Measurements from ENCODE around the gene ANO1. TPM values are rescaled to one million over a fixed set of nuclear protein-coding genes. Genes with fewer than 3 reads are reported as not detected.
A peak's percentile ranks its signal among the peaks of the same experiment; 100 is the strongest.

ANO1 gene
- total RNA-seq, 2 experiments from 2014 or later, result not detected

DNA sequence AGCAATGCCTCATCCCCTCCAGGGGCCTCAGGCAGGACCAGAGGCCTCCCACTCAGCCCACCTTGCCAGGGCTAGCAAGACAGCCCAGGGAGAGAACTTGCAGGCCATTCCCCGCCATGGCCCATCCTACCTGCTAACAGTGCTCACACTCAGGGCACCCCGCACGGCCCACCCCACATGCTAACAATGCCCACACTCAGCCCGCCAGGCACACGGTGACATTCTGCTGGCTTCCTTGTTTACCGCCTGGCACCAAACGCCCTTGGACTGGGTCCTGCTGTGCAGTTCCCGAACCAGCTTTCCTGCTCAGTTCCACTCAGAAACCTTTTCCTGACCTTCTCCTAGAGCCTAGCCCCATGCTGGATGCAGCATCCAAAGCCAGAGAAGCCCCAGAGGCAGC is 91.5 kb downstream of the ANO1 start:
- Mint-ChIP-seq H3K36me3 (ENCODE audit: low read depth) (no peaks in the 10 kb centered on the region), H3K9me3 (no peaks in the 10 kb centered on the region), H3K4me3 (no peak overlapping the region), H3K4me1 (no peaks in the 10 kb centered on the region), H3K27ac (no peak overlapping the region), H3K27me3 (no peaks in the 10 kb centered on the region)
- no peak for DNase-seq
- CTCF ChIA-PET, result interaction anchor here (0.5 kb wide), 1 partner anchor 8 kb away, joined by 3 read pairs; no protein-coding TSS in a partner anchor
- POLR2A ChIA-PET, result interaction anchor here (0.6 kb wide), 1 partner anchor 96 kb away, joined by 3 read pairs; no protein-coding TSS in a partner anchor

DNA sequence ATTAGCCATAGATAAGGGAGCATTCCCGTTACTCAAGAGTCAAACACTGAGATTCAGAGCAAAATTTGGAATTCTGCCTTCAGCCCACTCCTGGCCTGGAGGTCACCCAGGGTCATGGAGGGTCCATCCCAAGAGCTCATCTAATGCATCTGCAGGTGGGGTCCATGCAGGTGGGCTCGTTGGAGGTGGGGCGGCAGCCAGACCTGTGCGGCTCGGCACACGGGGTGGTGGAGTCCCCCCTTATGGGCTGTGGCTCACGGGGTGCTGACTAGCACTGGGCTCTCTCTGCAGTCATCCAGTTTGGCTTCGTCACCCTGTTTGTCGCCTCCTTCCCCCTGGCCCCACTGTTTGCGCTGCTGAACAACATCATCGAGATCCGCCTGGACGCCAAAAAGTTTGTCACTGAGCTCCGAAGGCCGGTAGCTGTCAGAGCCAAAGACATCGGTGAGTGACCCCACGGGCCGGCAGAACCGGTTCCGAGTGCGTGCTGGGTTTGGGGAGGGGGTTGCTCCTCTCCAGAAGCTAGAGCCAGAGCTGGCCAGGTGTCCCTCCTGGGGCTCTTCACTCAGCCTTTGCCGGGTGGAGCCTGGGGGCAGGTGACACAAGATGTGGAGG is 92.6 kb downstream of the ANO1 start:
- H3K27me3 Mint-ChIP-seq, result no peaks in the 10 kb centered on the region
- ChIA-PET CTCF (interaction anchor here (1.0 kb wide), 1 partner anchor 328 kb away, joined by 3 read pairs; no protein-coding TSS in a partner anchor), POLR2A (no interaction called here)
- no peak overlapping the region for H3K27ac Mint-ChIP-seq
- no peaks in the 10 kb centered on the region for H3K9me3 Mint-ChIP-seq
- no peak overlapping the region for H3K4me3 Mint-ChIP-seq
- no peak for DNase-seq
- H3K36me3 Mint-ChIP-seq (ENCODE audit: low read depth), result no peaks in the 10 kb centered on the region
- no peaks in the 10 kb centered on the region for H3K4me1 Mint-ChIP-seq

DNA sequence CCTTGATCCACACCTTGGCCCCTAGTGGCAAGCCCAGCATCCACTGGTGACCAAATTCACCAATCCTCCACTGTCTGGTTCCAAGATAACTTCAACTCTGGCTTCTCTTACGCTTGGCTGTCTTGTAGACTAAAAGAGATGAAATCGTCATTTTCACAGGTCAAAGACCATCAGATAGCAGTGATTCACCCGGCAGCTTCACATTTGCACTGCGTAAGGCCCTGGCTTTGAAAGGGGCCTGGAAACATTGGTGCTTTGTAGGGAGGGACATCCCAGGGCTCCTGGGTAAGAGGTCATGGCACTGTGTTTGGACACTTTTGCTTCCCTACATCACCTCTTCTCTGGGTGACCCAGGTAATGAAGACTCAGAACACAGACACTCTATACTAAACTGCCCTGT is 94.9 kb downstream of the ANO1 start:
- Mint-ChIP-seq H3K27ac (no peak overlapping the region), H3K27me3 (no peaks in the 10 kb centered on the region), H3K9me3 (no peaks in the 10 kb centered on the region), H3K4me3 (no peak overlapping the region), H3K4me1 (no peaks in the 10 kb centered on the region), H3K36me3 (ENCODE audit: low read depth) (no peaks in the 10 kb centered on the region)
- DNase-seq, result no peak
- CTCF ChIA-PET, result interaction anchor here (0.7 to 1.5 kb wide), 2 partner anchors 9 to 21 kb away, joined by 3 to 4 read pairs; no protein-coding TSS in a partner anchor
- POLR2A ChIA-PET, result no interaction called here

DNA sequence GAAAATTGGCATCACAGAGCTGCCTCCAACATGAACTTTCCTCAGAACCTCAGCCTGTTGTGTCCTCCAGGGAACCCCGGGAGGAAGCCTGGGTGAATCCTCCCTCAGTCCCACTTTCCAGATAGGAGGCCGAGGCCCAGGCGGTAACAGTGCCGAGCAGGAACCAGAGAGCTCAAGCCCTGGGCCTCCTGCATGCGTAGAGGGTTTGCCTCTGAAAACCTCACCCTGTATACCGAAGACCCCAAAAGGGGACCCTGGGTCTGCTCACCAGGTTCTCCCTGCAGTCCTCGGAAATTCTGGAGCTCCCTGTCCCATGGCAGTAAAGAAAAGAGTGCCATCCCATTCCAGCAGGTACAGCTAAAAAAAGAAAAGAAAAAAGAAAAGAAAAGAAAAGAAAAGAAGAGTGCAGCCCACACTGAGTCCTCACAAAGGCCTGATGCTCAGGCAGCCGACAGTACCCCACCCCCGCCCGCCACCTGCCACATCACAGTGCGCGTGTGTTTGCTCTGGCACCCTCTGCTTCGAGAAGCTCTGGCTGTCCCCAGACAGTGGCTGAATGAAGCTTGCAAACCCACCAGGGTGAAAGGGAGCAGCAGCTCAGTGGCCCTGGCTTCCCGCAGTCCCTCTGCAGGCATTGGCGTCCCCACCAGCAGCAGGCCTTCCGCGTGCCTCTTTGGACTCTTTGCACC is 96.6 kb downstream of the ANO1 start:
- ChIA-PET CTCF (interaction anchor here (0.5 to 1.0 kb wide), 4 partner anchors 9 to 463 kb away, joined by 3 to 5 read pairs (median 3); no protein-coding TSS in a partner anchor), POLR2A (no interaction called here)
- Mint-ChIP-seq H3K4me3 (no peak overlapping the region), H3K36me3 (ENCODE audit: low read depth) (no peaks in the 10 kb centered on the region), H3K9me3 (no peaks in the 10 kb centered on the region), H3K27ac (no peak overlapping the region), H3K27me3 (no peaks in the 10 kb centered on the region), H3K4me1 (no peaks in the 10 kb centered on the region)
- DNase-seq, result no peak

DNA sequence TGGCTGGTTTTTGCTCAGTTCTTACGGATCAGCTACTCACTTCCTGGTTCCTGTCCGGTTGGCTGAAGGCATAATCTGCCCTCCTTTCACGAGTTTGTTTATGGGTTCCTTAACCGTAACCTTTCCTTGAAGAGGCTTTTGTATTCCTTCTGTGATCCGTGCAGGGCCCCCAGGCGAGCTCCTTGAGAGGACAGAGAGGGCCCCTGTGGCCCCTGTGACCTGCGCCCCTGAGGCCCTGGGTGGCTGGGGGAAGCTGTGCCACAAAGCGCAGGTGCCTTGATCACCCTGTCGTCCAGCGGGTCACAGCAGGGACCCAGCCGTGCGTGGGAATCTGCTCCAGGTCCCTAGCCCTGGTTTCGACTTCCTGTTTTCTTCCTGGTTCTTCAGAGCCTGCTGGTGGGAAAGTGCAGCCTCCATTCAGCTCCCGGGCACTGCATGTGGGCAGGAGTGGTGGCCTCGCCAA is 97.2 kb downstream of the ANO1 start:
- Mint-ChIP-seq H3K27me3 (no peaks in the 10 kb centered on the region), H3K4me3 (no peak overlapping the region), H3K36me3 (ENCODE audit: low read depth) (no peaks in the 10 kb centered on the region), H3K4me1 (no peaks in the 10 kb centered on the region), H3K9me3 (no peaks in the 10 kb centered on the region), H3K27ac (no peak overlapping the region)
- CTCF ChIA-PET, result interaction anchor here (0.5 to 1.0 kb wide), 4 partner anchors 10 to 465 kb away, joined by 3 to 5 read pairs (median 3); no protein-coding TSS in a partner anchor
- DNase-seq, result no peak
- POLR2A ChIA-PET, result no interaction called here

DNA sequence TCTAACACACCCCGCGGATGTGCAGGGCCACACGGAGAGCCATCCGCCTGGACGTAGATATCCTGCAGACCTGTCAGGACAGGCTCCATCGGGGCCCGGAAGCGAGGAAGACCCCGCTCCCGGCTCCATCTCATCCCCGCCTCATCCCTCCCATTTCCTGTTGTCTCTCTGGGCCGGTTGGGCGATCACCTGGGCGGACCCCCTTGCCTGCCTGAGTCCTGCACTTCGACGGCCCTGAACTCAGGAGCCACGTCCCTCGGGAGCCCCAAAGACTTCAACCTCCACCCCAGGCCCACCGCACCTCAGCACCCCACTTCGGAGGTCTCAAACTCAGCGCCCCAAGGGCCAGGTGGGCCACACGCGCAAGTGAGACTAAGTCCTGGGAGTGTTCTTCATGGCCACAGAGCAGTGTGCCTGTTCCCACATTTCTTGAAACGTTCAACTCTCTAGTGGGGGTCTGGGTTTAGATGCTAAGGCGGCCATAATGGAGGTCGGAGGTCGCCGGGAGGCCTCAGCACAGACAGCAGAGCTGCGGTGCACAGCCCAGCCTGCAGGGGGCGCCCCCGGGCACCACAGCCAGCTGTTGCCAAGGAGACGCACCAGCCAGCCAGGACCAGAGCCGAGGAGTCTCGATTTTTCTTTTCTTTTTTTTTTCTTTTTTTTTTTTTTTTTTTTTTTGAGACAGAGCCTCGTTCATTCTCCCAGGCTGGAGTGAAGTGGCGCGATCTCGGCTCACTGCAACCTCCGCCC is 99.0 kb downstream of the ANO1 start:
- Mint-ChIP-seq H3K9me3 (no peaks in the 10 kb centered on the region), H3K4me1 (no peaks in the 10 kb centered on the region), H3K4me3 (no peak overlapping the region), H3K36me3 (ENCODE audit: low read depth) (no peaks in the 10 kb centered on the region), H3K27me3 (no peaks in the 10 kb centered on the region), H3K27ac (no peak overlapping the region)
- DNase-seq, result peak; percentile 52
- ChIA-PET CTCF (interaction anchor here (0.7 kb wide), 1 partner anchor 8 kb away, joined by 3 read pairs; no protein-coding TSS in a partner anchor), POLR2A (no interaction called here)

DNA sequence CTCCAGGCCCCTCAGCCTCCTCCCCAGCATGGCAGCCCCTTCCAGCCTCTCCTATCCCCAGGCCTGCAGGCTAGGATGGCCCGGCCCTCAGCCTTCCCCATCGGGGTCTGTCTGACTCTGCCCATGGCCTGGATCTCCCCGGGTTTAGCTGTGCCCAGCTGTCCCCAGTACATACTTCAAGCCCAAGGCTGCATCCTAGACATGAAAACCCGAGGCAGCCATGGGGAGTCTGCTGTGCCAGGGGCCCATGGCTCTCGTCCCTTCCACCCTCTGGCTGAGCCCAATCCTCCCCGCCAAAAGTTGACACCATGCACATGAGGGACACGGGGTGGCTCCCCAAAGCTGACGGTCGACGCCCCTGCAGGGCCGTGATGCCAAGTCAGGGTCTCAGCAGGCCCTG is 102.8 kb downstream of the ANO1 start:
- Mint-ChIP-seq H3K27me3 (no peaks in the 10 kb centered on the region), H3K4me3 (no peak overlapping the region), H3K9me3 (no peaks in the 10 kb centered on the region), H3K36me3 (ENCODE audit: low read depth) (no peaks in the 10 kb centered on the region), H3K27ac (no peak overlapping the region), H3K4me1 (no peaks in the 10 kb centered on the region)
- POLR2A ChIA-PET, result no interaction called here
- CTCF ChIA-PET, result interaction anchor here (0.5 kb wide), 1 partner anchor 87 kb away, joined by 3 read pairs; no protein-coding TSS in a partner anchor
- DNase-seq, result no peak

DNA sequence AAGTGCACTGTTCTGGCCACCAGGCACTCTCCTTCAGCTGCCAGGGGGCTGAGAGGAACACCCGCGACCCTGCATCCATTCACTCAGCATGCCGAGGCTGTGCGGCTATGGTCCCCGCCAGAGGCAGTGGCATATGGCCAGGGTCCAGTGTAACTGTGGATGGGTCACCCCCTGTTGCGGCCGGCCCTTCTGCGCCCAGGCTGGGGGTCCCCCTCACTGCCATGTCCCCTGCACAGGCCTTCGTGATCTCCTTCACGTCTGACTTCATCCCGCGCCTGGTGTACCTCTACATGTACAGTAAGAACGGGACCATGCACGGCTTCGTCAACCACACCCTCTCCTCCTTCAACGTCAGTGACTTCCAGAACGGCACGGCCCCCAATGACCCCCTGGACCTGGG is 104.1 kb downstream of the ANO1 start:
- CTCF ChIA-PET, result interaction anchor here (1.7 kb wide), 1 partner anchor 9 kb away, joined by 4 read pairs; no protein-coding TSS in a partner anchor
- Mint-ChIP-seq H3K4me3 (no peak overlapping the region), H3K36me3 (ENCODE audit: low read depth) (no peaks in the 10 kb centered on the region), H3K4me1 (no peaks in the 10 kb centered on the region), H3K9me3 (no peaks in the 10 kb centered on the region), H3K27ac (no peak overlapping the region), H3K27me3 (no peaks in the 10 kb centered on the region)
- POLR2A ChIA-PET, result no interaction called here
- no peak for DNase-seq

DNA sequence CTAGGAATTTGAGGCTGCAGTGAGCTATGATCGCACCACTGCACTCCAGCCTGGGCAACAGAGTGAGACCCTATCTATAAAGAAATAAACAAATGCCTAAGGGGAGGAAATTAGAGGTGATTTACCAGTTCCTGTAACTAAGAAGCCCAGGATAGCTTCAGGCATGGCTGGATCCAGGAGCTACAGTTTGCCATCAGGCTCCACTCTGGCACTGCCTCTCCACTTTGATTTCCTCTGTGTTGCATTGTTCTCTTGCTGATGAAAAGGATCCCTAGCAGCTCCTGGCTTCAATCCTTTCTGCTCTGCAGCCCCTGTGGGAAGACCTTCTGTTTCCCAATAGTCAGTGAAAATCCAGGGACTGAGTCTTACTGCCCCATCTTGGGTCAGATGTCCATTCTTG is 104.9 kb downstream of the ANO1 start:
- H3K27me3 Mint-ChIP-seq, result no peaks in the 10 kb centered on the region
- CTCF ChIA-PET, result interaction anchor here (0.7 to 1.7 kb wide), 3 partner anchors 10 to 463 kb away, joined by 3 to 4 read pairs (median 4); no protein-coding TSS in a partner anchor

DNA sequence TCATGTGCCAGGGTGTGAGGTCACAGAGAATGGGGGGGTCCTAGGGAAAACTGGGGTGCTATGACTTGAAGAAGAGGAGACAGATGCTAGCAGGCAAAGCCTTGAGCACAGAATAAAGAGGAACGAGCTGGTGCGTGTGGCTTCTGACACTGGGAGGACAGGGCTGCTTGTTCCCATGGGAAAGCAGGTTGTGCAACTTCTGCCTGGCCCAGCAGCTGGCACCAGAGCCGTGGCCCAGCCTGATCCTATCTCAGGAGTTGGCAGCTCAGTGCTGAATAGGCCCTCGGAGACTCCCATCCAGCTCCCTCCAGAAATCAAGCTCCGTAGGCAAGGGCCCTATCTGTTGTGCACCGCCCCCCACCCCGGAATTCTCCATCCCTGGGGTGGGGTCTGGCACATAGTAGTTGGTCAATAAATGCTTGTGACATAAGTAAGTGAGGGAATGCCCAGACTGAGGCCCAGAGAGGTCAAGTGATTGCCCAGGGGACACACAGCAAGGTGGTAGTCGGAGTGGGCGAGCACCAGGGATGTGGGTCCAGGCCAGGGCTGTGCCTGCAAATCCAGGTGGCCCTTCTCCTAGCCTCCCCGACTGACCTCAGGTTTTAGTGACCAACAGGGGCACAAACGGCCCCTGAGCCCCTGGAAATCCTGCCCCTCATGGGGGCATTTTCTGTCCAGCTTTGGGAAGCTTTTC is 105.5 kb downstream of the ANO1 start:
- Mint-ChIP-seq H3K27ac (no peak overlapping the region), H3K4me1 (no peaks in the 10 kb centered on the region), H3K9me3 (no peaks in the 10 kb centered on the region), H3K4me3 (no peak overlapping the region), H3K36me3 (ENCODE audit: low read depth) (no peaks in the 10 kb centered on the region), H3K27me3 (no peaks in the 10 kb centered on the region)
- CTCF ChIA-PET, result interaction anchor here (1.1 kb wide), 1 partner anchor 13 kb away, joined by 4 read pairs; no protein-coding TSS in a partner anchor
- POLR2A ChIA-PET, result no interaction called here
- DNase-seq, result no peak

More for the DNA sequence above, 104.9 kb downstream of the ANO1 start:
- POLR2A ChIA-PET, result no interaction called here
- Mint-ChIP-seq H3K27ac (no peak overlapping the region), H3K4me3 (no peak overlapping the region), H3K4me1 (no peaks in the 10 kb centered on the region), H3K9me3 (no peaks in the 10 kb centered on the region), H3K36me3 (ENCODE audit: low read depth) (no peaks in the 10 kb centered on the region)
- DNase-seq, result no peak

DNA sequence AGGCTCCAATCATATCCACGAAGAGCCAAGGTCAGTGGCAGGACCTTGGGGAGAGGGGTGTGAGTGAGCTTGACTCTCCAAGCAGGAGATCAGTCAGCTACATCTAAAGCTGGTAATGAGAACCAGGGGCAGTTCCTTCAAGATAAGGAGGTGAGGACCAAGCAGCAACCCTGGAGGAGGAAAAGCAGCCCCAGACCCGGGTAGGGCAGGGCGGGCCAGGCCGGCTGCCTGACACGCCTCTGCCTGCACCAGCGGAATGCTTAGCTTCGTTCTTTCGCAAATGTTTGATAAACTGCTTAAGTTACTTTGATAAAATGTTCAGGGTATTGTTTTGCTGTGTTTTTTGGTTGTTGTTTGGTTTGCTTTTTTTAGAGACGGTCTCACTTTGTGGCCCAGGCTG is 106.3 kb downstream of the ANO1 start:
- no peak for DNase-seq
- ChIA-PET CTCF (no interaction called here), POLR2A (no interaction called here)
- Mint-ChIP-seq H3K27ac (no peak overlapping the region), H3K9me3 (no peaks in the 10 kb centered on the region), H3K4me3 (no peak overlapping the region), H3K4me1 (no peaks in the 10 kb centered on the region), H3K36me3 (ENCODE audit: low read depth) (no peaks in the 10 kb centered on the region), H3K27me3 (no peaks in the 10 kb centered on the region)

DNA sequence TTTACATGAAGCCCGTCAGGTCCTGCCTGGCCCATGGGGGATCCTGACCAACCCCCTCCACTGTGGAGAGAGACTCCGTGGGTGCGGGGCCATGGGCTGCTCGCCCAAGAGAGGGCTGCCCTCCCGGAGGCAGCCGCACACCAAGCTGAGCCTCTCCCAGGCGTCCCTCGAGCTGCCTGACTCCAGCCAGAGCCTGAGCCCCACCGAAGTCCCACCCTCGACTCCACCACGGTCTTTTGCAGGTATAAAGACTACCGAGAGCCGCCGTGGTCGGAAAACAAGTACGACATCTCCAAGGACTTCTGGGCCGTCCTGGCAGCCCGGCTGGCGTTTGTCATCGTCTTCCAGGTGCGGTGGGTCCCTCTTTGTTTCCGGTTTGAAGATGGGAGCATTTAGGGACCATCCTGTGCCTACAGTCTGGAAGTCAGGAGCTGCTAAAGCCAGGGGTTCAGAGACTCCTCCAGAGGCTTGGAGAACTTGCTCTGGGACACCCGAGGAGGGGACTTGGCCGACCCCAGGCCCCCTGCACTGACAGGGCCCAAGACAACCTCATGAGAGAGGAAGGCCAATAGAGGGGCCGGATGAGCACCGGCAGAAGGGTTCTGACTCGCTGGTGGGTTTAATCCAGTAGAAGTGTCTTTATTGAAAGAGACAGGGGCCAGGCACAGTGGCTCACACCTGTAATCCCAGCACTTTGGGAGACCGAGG is 107.4 kb downstream of the ANO1 start:
- Mint-ChIP-seq H3K27me3 (no peaks in the 10 kb centered on the region), H3K9me3 (no peaks in the 10 kb centered on the region), H3K4me1 (no peaks in the 10 kb centered on the region), H3K36me3 (ENCODE audit: low read depth) (no peaks in the 10 kb centered on the region), H3K27ac (no peak overlapping the region), H3K4me3 (no peak overlapping the region)
- CTCF ChIA-PET, result no interaction called here
- no peak for DNase-seq
- POLR2A ChIA-PET, result no interaction called here

Data from activated CD4-positive, alpha-beta T cell treated with anti-CD3 and anti-CD28 coated beads, Interleukin-2, amount 10 ng/mL, durations not matched to agents 7 days and 5 days (primary cell).